ENCODE measurements around the gene KLHDC9. TPM values are rescaled to one million over a fixed set of nuclear protein-coding genes. Genes with fewer than 3 reads are reported as not detected.
A peak's percentile ranks its signal among the peaks of the same experiment; 100 is the strongest.

KLHDC9 gene
- total and polyA plus RNA-seq, 4 donors: 0.78 to 14.8 (median 5.2) TPM

DNA sequence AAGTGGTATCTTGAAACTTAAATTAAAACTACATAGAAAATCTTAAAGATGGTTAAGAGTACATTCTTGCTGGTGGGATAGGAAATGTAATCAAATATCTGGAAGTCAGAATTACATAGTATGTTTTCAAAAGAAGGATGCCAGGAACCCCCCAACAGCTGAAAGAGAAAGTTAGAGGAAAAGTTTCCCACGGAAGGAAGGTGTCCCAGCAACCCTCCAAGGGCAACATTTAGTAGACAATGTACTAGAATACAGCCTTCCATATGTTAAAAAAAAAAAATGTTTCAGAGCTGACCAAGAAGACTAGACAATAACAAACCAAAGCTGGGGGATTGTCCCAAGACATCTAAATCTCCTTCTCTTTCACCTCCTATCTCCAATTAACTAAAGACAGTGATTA is 32.1 kb downstream of the KLHDC9 start:
- Histone ChIP-seq H3K27ac (ENCODE audit: low read depth in 1 of 2, low read length in 2 of 2) (no peak overlapping the region), H3K27me3 (ENCODE audit: control insufficient read depth in 1 of 2, insufficient read depth in 2 of 2, low read length in 1 of 2) (no peaks in the 10 kb centered on the region), H3K4me1 (ENCODE audit: control insufficient read depth in 1 of 2, insufficient read depth in 2 of 2, low read length in 2 of 2) (no peaks in the 10 kb centered on the region), H3K4me3 (ENCODE audit: low read length in 2 of 2) (no peak overlapping the region), H3K9me3 (ENCODE audit: control insufficient read depth, low read length) (no peaks in the 10 kb centered on the region), H3K36me3 (ENCODE audit: control insufficient read depth in 1 of 2, insufficient read depth in 2 of 2, low read length in 1 of 2) (no peaks in the 10 kb centered on the region)
- no peak for ATAC-seq (ENCODE audit: low FRiP score)
- 19 to 23% methylated on average over 1 of the region's 1 CpG for WGBS, 2 donors
- intact Hi-C loops (cut with DNase I): no loop called here
- DNase-seq: no peak

DNA sequence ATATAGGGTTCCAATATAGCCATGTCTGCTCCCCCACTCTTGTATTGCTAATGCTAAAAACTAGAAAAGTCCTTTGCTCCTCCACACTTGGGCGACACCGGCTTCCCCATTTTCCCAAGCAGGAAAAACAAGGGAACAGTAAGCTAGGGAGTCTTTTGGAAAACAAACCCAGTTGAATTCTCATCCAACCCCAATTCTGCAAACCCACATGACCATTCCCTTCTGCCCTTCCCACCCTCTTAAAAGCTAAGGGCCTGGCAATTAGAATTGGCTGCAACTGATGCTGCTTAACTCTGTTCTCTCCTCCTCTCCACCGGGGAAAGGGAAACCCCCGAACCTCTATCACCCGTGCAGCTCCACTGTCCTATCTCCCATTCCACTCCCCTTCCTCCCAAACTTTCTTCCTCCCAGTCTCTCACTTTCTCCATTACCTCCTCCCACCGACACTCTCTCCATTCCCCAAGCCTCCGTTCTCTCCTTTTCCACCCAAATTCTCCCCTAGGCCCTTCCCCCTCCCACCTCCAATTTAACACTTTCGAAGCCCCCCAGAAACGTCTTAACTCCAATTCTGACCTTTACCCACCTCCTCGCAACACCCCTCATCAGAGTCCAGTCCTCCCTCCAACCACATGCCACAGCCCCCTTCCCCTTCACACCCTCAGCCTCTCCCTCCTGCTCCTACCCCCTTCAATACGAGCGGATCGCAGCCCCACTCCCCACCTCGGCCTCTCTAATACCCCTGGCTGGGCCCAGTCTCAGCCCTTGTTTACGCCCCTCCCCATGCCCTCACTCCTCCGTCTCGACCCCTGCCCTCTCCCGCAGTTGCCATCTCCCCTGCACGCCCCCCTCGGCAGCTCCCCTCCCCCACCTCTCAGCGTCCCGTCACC is 33.6 kb downstream of the KLHDC9 start:
- no peak for DNase-seq
- Histone ChIP-seq H3K27ac (ENCODE audit: low read depth in 1 of 2, low read length in 2 of 2) (peak overlapping the region in 1 of 2 donors; percentile 79), H3K9me3 (ENCODE audit: control insufficient read depth, low read length) (no peaks in the 10 kb centered on the region), H3K4me1 (ENCODE audit: control insufficient read depth in 1 of 2, insufficient read depth in 2 of 2, low read length in 2 of 2) (no peaks in the 10 kb centered on the region), H3K27me3 (ENCODE audit: control insufficient read depth in 1 of 2, insufficient read depth in 2 of 2, low read length in 1 of 2) (no peaks in the 10 kb centered on the region), H3K4me3 (ENCODE audit: low read length in 2 of 2) (peak overlapping the region; percentile 61 to 92), H3K36me3 (ENCODE audit: control insufficient read depth in 1 of 2, insufficient read depth in 2 of 2, low read length in 1 of 2) (no peaks in the 10 kb centered on the region)
- ATAC-seq (ENCODE audit: low FRiP score): peak; percentile 48
- intact Hi-C loops (cut with DNase I): loop anchor here (2.0 kb wide), 2 partner anchors 21 to 27 kb away; partner anchors contain the start of genes UFC1 (in 1 of the 2) and USP21 (in 1 of the 2)
- WGBS, 2 donors: 1% methylated on average over 22 of the region's 22 CpGs

DNA sequence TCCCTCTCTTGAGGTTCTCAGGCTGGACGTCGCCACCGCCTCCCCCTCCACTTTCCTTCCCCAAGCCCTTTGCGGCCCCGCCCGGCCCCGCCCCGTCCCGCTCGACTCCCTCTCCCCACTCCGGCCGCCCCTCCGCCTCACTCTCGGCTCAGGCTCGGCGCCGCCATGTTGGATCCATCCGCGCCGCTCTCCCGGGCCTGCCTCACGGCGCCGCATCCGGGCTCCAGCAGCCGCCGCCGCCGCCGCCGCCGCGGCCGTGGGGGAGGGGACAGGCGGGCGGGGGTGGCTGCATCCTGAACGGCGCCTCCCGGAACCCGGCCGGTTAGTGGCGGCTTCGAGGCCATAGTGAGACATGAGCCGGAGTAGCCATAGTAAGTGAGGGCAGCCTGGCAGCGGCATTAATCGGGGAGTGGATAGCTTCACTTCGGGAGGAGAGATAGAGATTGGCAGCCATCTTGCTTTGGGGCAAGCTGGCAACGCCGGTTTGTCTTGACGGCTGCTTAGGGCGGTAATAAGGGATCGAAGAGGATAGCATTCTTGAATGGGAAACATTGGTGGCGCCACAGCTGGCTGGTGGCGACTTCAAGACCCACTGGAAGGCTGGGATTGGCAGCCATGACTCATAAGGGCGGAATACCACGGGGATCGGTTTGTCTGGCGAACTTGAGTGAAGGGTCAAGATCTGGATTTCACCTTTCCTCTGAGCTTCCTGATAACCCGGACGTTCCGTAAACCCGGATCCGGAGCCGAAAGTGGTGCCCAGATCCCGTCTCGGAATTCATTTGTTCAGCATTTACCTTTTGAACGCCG is 34.5 kb downstream of the KLHDC9 start, which contains the start of gene DEDD:
Gene DEDD (minus strand): TSS at position 258 of the 810 bp plus-strand sequence. CDS start 8,205 bp downstream, outside the sequence.
- H3K27ac ChIP-seq (ENCODE audit: low read depth in 1 of 2, low read length in 2 of 2): peak within 1 kb of the TSS; percentile 63 to 79
- WGBS, 2 donors: 0 to 1% methylated on average over 51 to 68 of the region's 68 CpGs
- DNase-seq (peak; percentile 96 to 97), ATAC-seq (ENCODE audit: low FRiP score) (peak; percentile 95)
- no peaks in the 10 kb centered on the region for H3K27me3 ChIP-seq (ENCODE audit: control insufficient read depth in 1 of 2, insufficient read depth in 2 of 2, low read length in 1 of 2)
- H3K36me3 ChIP-seq (ENCODE audit: control insufficient read depth in 1 of 2, insufficient read depth in 2 of 2, low read length in 1 of 2): no peaks in the 10 kb centered on the region
- no peaks in the 10 kb centered on the region for H3K4me1 ChIP-seq (ENCODE audit: control insufficient read depth in 1 of 2, insufficient read depth in 2 of 2, low read length in 2 of 2)
- H3K9me3 ChIP-seq (ENCODE audit: control insufficient read depth, low read length): no peaks in the 10 kb centered on the region
- peak within 1 kb of the TSS; percentile 61 to 92 for H3K4me3 ChIP-seq (ENCODE audit: low read length in 2 of 2)
- intact Hi-C loops (cut with DNase I): loop anchor here (2.0 kb wide), 2 partner anchors 20 to 26 kb away; partner anchors contain the start of genes UFC1 (in 1 of the 2) and USP21 (in 1 of the 2)

DNA sequence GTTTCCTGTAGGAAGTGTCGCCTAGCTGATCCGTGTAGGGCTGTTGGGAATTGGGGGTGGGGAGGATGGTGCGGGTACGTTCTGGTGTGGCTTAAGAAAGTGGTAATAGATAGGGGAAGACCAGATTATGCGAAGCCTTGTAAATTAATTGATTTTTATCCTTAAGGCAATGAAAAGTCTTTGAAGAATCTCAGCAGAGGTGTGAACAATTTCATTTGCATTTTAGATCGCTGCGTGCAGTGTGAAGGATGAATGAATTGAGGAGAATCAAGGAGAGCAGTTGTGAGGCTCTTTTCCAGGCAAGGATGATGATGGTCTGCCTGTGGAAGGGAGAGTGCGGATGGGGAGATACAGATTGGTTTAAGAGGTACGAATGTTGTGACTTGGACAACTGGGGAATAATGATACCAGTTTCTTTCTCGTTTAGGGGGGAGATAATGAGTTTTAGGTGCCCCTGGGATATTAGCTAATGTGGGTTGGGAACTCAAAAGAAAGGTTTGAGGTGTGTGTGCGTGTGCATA is 35.1 kb downstream of the KLHDC9 start:
- ATAC-seq (ENCODE audit: low FRiP score): no peak
- Histone ChIP-seq H3K27me3 (ENCODE audit: control insufficient read depth in 1 of 2, insufficient read depth in 2 of 2, low read length in 1 of 2) (no peaks in the 10 kb centered on the region), H3K36me3 (ENCODE audit: control insufficient read depth in 1 of 2, insufficient read depth in 2 of 2, low read length in 1 of 2) (no peaks in the 10 kb centered on the region), H3K4me1 (ENCODE audit: control insufficient read depth in 1 of 2, insufficient read depth in 2 of 2, low read length in 2 of 2) (no peaks in the 10 kb centered on the region), H3K4me3 (ENCODE audit: low read length in 2 of 2) (peak overlapping the region; percentile 61 to 92), H3K9me3 (ENCODE audit: control insufficient read depth, low read length) (no peaks in the 10 kb centered on the region), H3K27ac (ENCODE audit: low read depth in 1 of 2, low read length in 2 of 2) (peak overlapping the region; percentile 63 to 79)
- no peak for DNase-seq
- 2 to 3% methylated on average over 11 of the region's 11 CpGs for WGBS, 2 donors
- intact Hi-C loops (cut with DNase I): loop anchor here (2.0 kb wide), 2 partner anchors 20 to 26 kb away; partner anchors contain the start of genes UFC1 (in 1 of the 2) and USP21 (in 1 of the 2)

- H3K27me3 ChIP-seq (ENCODE audit: control insufficient read depth in 1 of 2, insufficient read depth in 2 of 2, low read length in 1 of 2): no peaks in the 10 kb centered on the region
- intact Hi-C loops (cut with DNase I): no loop called here
- no peaks in the 10 kb centered on the region for H3K36me3 ChIP-seq (ENCODE audit: control insufficient read depth in 1 of 2, insufficient read depth in 2 of 2, low read length in 1 of 2)
- DNase-seq (no peak), ATAC-seq (ENCODE audit: low FRiP score) (no peak)
- H3K9me3 ChIP-seq (ENCODE audit: control insufficient read depth, low read length): no peaks in the 10 kb centered on the region
- 55 to 65% methylated on average over 3 of the region's 3 CpGs for WGBS, 2 donors
- H3K4me3 ChIP-seq (ENCODE audit: low read length in 2 of 2): no peak overlapping the region
- H3K4me1 ChIP-seq (ENCODE audit: control insufficient read depth in 1 of 2, insufficient read depth in 2 of 2, low read length in 2 of 2): no peaks in the 10 kb centered on the region
- H3K27ac ChIP-seq (ENCODE audit: low read depth in 1 of 2, low read length in 2 of 2): no peak overlapping the region
These were observed 39.7 kb downstream of the KLHDC9 start for GRCh38 chr1:161137881-161138280.

DNA sequence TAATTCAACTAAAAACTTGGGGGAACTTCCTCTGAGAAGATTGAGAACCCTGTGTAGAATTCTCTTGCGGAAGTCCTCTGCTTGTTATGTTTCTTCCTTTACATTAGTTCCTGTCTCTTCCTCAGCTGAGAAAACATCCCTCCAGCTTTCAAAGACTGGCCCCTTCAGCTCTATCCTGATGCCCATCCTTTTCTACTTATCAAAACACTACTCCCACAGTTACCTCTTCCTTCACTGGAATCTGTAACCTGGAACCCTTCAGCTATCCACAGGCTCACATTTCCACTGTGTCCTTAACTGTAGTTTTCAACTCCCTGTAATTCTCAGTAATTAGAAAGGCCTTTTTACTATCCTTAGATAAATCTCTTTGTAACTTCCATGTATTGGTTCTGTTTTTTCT is 40.3 kb downstream of the KLHDC9 start:
- Histone ChIP-seq H3K9me3 (ENCODE audit: control insufficient read depth, low read length) (no peaks in the 10 kb centered on the region), H3K27ac (ENCODE audit: low read depth in 1 of 2, low read length in 2 of 2) (no peak overlapping the region), H3K4me1 (ENCODE audit: control insufficient read depth in 1 of 2, insufficient read depth in 2 of 2, low read length in 2 of 2) (no peaks in the 10 kb centered on the region), H3K27me3 (ENCODE audit: control insufficient read depth in 1 of 2, insufficient read depth in 2 of 2, low read length in 1 of 2) (no peaks in the 10 kb centered on the region), H3K4me3 (ENCODE audit: low read length in 2 of 2) (no peak overlapping the region), H3K36me3 (ENCODE audit: control insufficient read depth in 1 of 2, insufficient read depth in 2 of 2, low read length in 1 of 2) (no peaks in the 10 kb centered on the region)
- 60 to 77% methylated on average over 1 of the region's 1 CpG for WGBS, 2 donors
- no peak for DNase-seq
- intact Hi-C loops (cut with DNase I): no loop called here
- ATAC-seq (ENCODE audit: low FRiP score): no peak

- no peaks in the 10 kb centered on the region for H3K27me3 ChIP-seq (ENCODE audit: control insufficient read depth in 1 of 2, insufficient read depth in 2 of 2, low read length in 1 of 2)
- no peaks in the 10 kb centered on the region for H3K4me1 ChIP-seq (ENCODE audit: control insufficient read depth in 1 of 2, insufficient read depth in 2 of 2, low read length in 2 of 2)
- H3K4me3 ChIP-seq (ENCODE audit: low read length in 2 of 2): no peak overlapping the region
- intact Hi-C loops (cut with DNase I): no loop called here
- ATAC-seq (ENCODE audit: low FRiP score) (no peak), DNase-seq (no peak)
- no peaks in the 10 kb centered on the region for H3K9me3 ChIP-seq (ENCODE audit: control insufficient read depth, low read length)
- H3K27ac ChIP-seq (ENCODE audit: low read depth in 1 of 2, low read length in 2 of 2): no peak overlapping the region
- H3K36me3 ChIP-seq (ENCODE audit: control insufficient read depth in 1 of 2, insufficient read depth in 2 of 2, low read length in 1 of 2): no peaks in the 10 kb centered on the region
- 25 to 32% methylated on average over 1 of the region's 1 CpG for WGBS, 2 donors
These were observed 41.6 kb downstream of the KLHDC9 start for GRCh38 chr1:161139766-161140165.

DNA sequence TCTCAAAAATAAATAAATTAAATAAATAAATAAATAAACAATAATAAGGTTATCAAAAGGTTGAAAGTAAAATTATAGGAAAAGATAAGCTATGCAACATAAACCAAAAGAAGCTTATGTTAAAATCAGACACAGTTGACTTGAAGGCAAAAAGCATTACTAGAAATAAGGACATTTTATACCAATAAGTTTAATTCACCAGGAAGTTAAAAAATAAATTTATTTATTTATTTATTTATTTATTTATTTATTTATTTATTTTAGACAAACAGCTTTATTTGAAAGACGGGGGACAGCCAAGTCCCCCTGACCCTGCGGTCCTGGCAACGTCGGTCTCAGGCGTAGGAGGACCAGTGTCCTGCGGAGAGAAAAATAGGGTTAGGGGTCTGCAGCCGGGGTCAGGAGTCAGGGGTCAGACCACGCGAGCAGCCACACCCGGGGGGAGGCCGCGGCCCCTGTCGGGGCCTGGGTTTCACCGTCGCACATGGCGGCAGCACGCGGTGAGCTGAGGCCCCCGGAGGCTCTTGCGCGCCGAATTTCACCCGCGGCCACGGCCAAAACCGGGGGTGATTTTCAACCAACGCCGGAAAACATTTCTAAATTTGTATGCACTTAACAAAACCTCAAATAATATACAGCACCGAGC is 42.7 kb downstream of the KLHDC9 start:
- no peaks in the 10 kb centered on the region for H3K9me3 ChIP-seq (ENCODE audit: control insufficient read depth, low read length)
- DNase-seq (no peak), ATAC-seq (ENCODE audit: low FRiP score) (no peak)
- WGBS, 2 donors: 92 to 94% methylated on average over 29 of the region's 29 CpGs
- H3K36me3 ChIP-seq (ENCODE audit: control insufficient read depth in 1 of 2, insufficient read depth in 2 of 2, low read length in 1 of 2): no peaks in the 10 kb centered on the region
- no peaks in the 10 kb centered on the region for H3K4me1 ChIP-seq (ENCODE audit: control insufficient read depth in 1 of 2, insufficient read depth in 2 of 2, low read length in 2 of 2)
- intact Hi-C loops (cut with DNase I): no loop called here
- H3K27ac ChIP-seq (ENCODE audit: low read depth in 1 of 2, low read length in 2 of 2): no peak overlapping the region
- H3K4me3 ChIP-seq (ENCODE audit: low read length in 2 of 2): no peak overlapping the region
- H3K27me3 ChIP-seq (ENCODE audit: control insufficient read depth in 1 of 2, insufficient read depth in 2 of 2, low read length in 1 of 2): no peaks in the 10 kb centered on the region
